GM23338 (cell line): ENCODE data around the gene SRSF9. TPM values are rescaled to one million over a fixed set of nuclear protein-coding genes. Genes with fewer than 3 reads are reported as not detected.

Source experiments
- ATAC-seq: fragments of 200-7000 bp; cut with Tn5 transposase; 3 replicates; pipeline ENCODE4 v1.9.1; 2020
- DNase-seq: peaks from one replicate; pipeline ENCODE4 v3.0.0-alpha.2; 2015; ENCODE audit warnings: low spot score
- H2AFZ ChIP-seq: fragments of 200-600 bp; sonication (generic); 2 replicates; pipeline ENCODE4 v1.8.0; 2016; ENCODE audit warnings: antibody characterized with exemption, mild to moderate bottlenecking, moderate library complexity
- H3F3A ChIP-seq: fragments of 200-600 bp; sonication (generic); replicated peaks from 2 replicates; pipeline ENCODE4 v1.8.0; 2017; ENCODE audit warnings: antibody characterized with exemption, mixed run types, low read depth
- H3K27ac ChIP-seq: fragments of 200-600 bp; sonication (generic); 2 replicates; pipeline ENCODE4 v1.6.1; 2016; ENCODE audit warnings: low read depth
- H3K27me3 ChIP-seq: fragments of 200-600 bp; sonication (generic); 2 replicates; pipeline ENCODE4 v1.8.0; 2016; ENCODE audit warnings: mild to moderate bottlenecking, mixed run types, moderate library complexity; ENCODE audit not compliant: insufficient read depth
- H3K36me3 ChIP-seq: fragments of 200-600 bp; sonication (generic); 2 replicates; pipeline ENCODE4 v1.8.0; 2016; ENCODE audit warnings: mild to moderate bottlenecking; ENCODE audit not compliant: insufficient read depth
- H3K4me1 ChIP-seq: fragments of 200-600 bp; sonication (generic); 2 replicates; pipeline ENCODE4 v1.8.0; 2016; ENCODE audit warnings: mild to moderate bottlenecking, moderate library complexity; ENCODE audit not compliant: insufficient read depth
- H3K4me2 ChIP-seq: fragments of 200-600 bp; sonication (generic); 2 replicates; pipeline ENCODE4 v1.7.1; 2017; ENCODE audit warnings: mixed run types
- H3K4me3 ChIP-seq: fragments of 200-600 bp; sonication (generic); 2 replicates; pipeline ENCODE4 v1.6.1; 2016; ENCODE audit warnings: mixed run types
- H3K79me2 ChIP-seq: fragments of 200-600 bp; sonication (generic); replicated peaks from 2 replicates; pipeline ENCODE4 v1.8.0; 2017; ENCODE audit warnings: mild to moderate bottlenecking; ENCODE audit not compliant: insufficient read depth
- H3K9me2 ChIP-seq: fragments of 200-600 bp; sonication (generic); 2 replicates; pipeline ENCODE4 v1.8.0; 2017; ENCODE audit not compliant: insufficient read depth
- H4K20me1 ChIP-seq: fragments of 200-600 bp; sonication (generic); replicated peaks from 2 replicates; pipeline ENCODE4 v1.8.0; 2017; ENCODE audit warnings: mild to moderate bottlenecking; ENCODE audit not compliant: insufficient read depth
- H3K27ac Mint-ChIP-seq: 2 replicates; pipeline ENCODE4 v1.8.0; 2020; ENCODE audit warnings: inconsistent platforms, mild to moderate bottlenecking, moderate library complexity, mixed read lengths
- H3K27me3 Mint-ChIP-seq: 3 replicates; pipeline ENCODE4 v1.8.0; 2022; ENCODE audit warnings: low read depth, mild to moderate bottlenecking, moderate library complexity, mixed read lengths, inconsistent platforms; ENCODE audit not compliant: insufficient read depth, poor library complexity
- H3K36me3 Mint-ChIP-seq: 3 replicates; pipeline ENCODE4 v1.8.0; 2021; ENCODE audit warnings: low read depth, mild to moderate bottlenecking, inconsistent platforms, moderate library complexity, mixed read lengths
- H3K4me1 Mint-ChIP-seq: 3 replicates; pipeline ENCODE4 v1.8.0; 2020; ENCODE audit warnings: mild to moderate bottlenecking, inconsistent platforms, mixed read lengths
- H3K4me3 Mint-ChIP-seq: 3 replicates; pipeline ENCODE4 v1.8.0; 2021; ENCODE audit warnings: moderate library complexity, mild to moderate bottlenecking, inconsistent platforms, mixed read lengths
- H3K9me3 Mint-ChIP-seq: 3 replicates; pipeline ENCODE4 v1.8.0; 2020; ENCODE audit warnings: moderate library complexity, mild to moderate bottlenecking, inconsistent platforms, mixed read lengths
- CREB1 ChIP-seq: fragments of 250-450 bp; sonication (Bioruptor Pico); IDR thresholded peaks from 2 replicates; pipeline ENCODE4 v1.5.0; 2020; ENCODE audit warnings: low read depth, mild to moderate bottlenecking, moderate library complexity
- JUNB ChIP-seq: IDR thresholded peaks from one replicate; pipeline ENCODE4 v1.6.1; 2016; ENCODE audit warnings: antibody characterized with exemption; ENCODE audit not compliant: unreplicated experiment
- NANOG ChIP-seq: IDR thresholded peaks from 2 replicates; pipeline ENCODE4 v1.6.1; 2016; ENCODE audit warnings: antibody characterized with exemption, borderline replicate concordance
- POLR2AphosphoS5 ChIP-seq: IDR thresholded peaks from 2 replicates; pipeline ENCODE4 v1.6.1; 2016; ENCODE audit warnings: antibody characterized with exemption, low read depth
- STAT1 ChIP-seq: IDR thresholded peaks from one replicate; pipeline ENCODE4 v1.6.1; 2016; ENCODE audit warnings: antibody characterized with exemption; ENCODE audit not compliant: unreplicated experiment
- polyA plus RNA-seq: library from polyadenylated mRNA; unstranded; fragments of >200 nt; fragmentation: Nextera tagmentation; extraction: Ambion mirVana; gene quantifications from 2 replicates; pipeline ENCODE4 v1.2.1, GENCODE V29; 2016
- total RNA-seq: library from RNA; depleted of rRNA; stranded (reverse); fragments of >200 nt; shearing (Covaris generic); gene quantifications from 2 replicates; pipeline ENCODE4 v1.2.3, GENCODE V29; 2014
- TF ChIP-seq, protein P1 (sequence below): IDR thresholded peaks from one replicate; pipeline ENCODE4 v1.6.1; 2018; ENCODE audit warnings: antibody characterized with exemption; ENCODE audit not compliant: unreplicated experiment
- TF ChIP-seq, protein P2 (sequence below): IDR thresholded peaks from 2 replicates; pipeline ENCODE4 v1.6.1; 2016; ENCODE audit warnings: antibody characterized with exemption
- TF ChIP-seq, protein P3 (sequence below), 2 experiments: fragments of 200-600 bp in 1 of 2; sonication (generic) in 1 of 2; conservative IDR thresholded peaks; 2 replicates each; pipeline versions ENCODE4 v1.5.1 to v1.6.1; 2016 to 2017; ENCODE audit warnings: antibody characterized with exemption in 2 of 2, low read depth in 2 of 2, mild to moderate bottlenecking in 2 of 2, moderate library complexity in 1 of 2
- TF ChIP-seq, protein P4 (sequence below): fragments of 250-450 bp; sonication (Bioruptor Pico); IDR thresholded peaks from 2 replicates; pipeline ENCODE4 v1.5.0; 2020; ENCODE audit warnings: mild to moderate bottlenecking, moderate library complexity

SRSF9 gene
- total and polyA plus RNA-seq, 2 experiments from 2014 or later, result 250 to 481 TPM

DNA sequence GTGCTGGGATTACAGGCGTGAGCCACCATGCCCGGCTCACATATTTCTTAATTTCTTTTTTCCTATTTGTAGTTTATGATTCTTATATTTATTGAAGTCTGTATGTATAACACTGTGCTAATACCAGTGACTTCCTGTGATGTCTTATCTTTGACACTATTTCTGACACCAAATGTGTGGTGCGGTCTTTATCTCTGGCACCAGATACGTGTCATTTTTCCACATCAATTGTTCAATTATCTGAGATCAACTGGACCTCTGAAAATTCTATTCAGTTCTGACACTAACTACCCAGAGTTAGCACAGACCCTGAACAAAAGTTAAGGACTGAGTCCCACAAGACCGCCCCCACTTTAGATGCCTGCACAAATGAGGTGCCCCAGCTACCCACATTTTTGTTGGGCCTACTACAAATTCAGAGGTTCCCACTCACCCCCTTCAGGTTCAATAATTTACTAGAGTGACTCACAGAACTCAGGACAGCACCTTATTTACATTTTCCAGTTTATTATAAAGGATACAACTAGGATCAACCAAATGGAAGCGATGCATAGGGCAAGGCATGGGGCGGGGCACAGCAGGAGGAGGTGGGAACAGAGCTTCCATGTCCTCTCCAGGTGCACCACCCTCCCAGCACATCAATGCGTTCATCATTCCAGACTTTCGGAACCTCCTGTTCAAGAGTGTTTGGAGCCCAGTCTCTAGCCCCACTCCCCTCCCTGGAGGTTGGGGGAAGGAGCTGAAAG lies 11.6 kb upstream of the SRSF9 start:
- ATAC-seq, result no peak
- H3K27ac ChIP-seq, result no peak overlapping the region
- Mint-ChIP-seq H3K27me3 (peaks cover 7% of the 10 kb centered on the region), H3K27ac (no peak overlapping the region), H3K4me1 (peaks cover 8% of the 10 kb centered on the region), H3K36me3 (no peaks in the 10 kb centered on the region), H3K9me3 (no peaks in the 10 kb centered on the region), H3K4me3 (no peak overlapping the region)
- H3K4me1 ChIP-seq, result no peaks in the 10 kb centered on the region; the same call in 1 of the 2 replicates
- no peaks in the 10 kb centered on the region for H3K9me2 ChIP-seq
- H3K27me3 ChIP-seq, result no peaks in the 10 kb centered on the region
- TF ChIP-seq, protein P1, sequence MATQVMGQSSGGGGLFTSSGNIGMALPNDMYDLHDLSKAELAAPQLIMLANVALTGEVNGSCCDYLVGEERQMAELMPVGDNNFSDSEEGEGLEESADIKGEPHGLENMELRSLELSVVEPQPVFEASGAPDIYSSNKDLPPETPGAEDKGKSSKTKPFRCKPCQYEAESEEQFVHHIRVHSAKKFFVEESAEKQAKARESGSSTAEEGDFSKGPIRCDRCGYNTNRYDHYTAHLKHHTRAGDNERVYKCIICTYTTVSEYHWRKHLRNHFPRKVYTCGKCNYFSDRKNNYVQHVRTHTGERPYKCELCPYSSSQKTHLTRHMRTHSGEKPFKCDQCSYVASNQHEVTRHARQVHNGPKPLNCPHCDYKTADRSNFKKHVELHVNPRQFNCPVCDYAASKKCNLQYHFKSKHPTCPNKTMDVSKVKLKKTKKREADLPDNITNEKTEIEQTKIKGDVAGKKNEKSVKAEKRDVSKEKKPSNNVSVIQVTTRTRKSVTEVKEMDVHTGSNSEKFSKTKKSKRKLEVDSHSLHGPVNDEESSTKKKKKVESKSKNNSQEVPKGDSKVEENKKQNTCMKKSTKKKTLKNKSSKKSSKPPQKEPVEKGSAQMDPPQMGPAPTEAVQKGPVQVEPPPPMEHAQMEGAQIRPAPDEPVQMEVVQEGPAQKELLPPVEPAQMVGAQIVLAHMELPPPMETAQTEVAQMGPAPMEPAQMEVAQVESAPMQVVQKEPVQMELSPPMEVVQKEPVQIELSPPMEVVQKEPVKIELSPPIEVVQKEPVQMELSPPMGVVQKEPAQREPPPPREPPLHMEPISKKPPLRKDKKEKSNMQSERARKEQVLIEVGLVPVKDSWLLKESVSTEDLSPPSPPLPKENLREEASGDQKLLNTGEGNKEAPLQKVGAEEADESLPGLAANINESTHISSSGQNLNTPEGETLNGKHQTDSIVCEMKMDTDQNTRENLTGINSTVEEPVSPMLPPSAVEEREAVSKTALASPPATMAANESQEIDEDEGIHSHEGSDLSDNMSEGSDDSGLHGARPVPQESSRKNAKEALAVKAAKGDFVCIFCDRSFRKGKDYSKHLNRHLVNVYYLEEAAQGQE, result no peak
- TF ChIP-seq POLR2AphosphoS5, result no peak
- no peaks in the 10 kb centered on the region for H3K79me2 ChIP-seq
- no peak overlapping the region for H3K4me2 ChIP-seq
- no peak overlapping the region for H3K4me3 ChIP-seq
- H4K20me1 ChIP-seq, result no peaks in the 10 kb centered on the region
- H3K36me3 ChIP-seq, result no peaks in the 10 kb centered on the region
- no peak for DNase-seq
- no peak overlapping the region for H2AFZ ChIP-seq
- no peaks in the 10 kb centered on the region for H3F3A ChIP-seq

DNA sequence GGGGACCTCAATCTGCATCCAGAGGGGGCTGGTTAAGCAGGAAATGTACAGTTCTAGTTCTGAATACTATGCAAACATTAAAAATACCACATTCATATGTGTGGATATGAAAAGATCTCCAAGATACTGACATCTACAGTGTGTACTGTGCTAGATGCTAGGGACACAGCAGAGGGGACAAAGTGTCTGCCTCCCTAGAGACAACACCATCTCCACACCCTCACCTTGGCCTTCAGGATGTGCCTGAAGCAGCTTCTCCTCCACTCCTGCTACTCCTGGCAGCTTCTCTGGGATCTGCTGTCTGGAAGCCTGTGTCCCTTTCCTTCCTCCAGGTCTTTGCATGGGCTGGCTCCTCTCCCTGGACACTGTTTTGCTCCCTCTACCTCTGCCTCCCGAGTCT lies 10.7 kb upstream of the SRSF9 start:
- 0 out of 2 replicates have a peak, but pooled peaks cover 4% of the 10 kb centered on the region for H4K20me1 ChIP-seq
- no peak overlapping the region for H3K27ac ChIP-seq
- no peaks in the 10 kb centered on the region for H3K36me3 ChIP-seq
- H3K9me3 Mint-ChIP-seq, result no peaks in the 10 kb centered on the region
- peaks cover 8% of the 10 kb centered on the region for H3K4me1 Mint-ChIP-seq
- H3F3A ChIP-seq, result no peaks in the 10 kb centered on the region
- no peak overlapping the region for H3K4me2 ChIP-seq
- ATAC-seq (no peak), DNase-seq (no peak)
- peaks cover 8% of the 10 kb centered on the region for H3K27me3 Mint-ChIP-seq
- no peaks in the 10 kb centered on the region for H3K36me3 Mint-ChIP-seq
- H3K9me2 ChIP-seq, result no peaks in the 10 kb centered on the region
- no peak overlapping the region for H3K4me3 ChIP-seq
- H3K27me3 ChIP-seq, result no peaks in the 10 kb centered on the region
- H3K79me2 ChIP-seq, result no peaks in the 10 kb centered on the region
- H2AFZ ChIP-seq, result no peak overlapping the region
- no peaks in the 10 kb centered on the region; the same call in 1 of the 2 replicates for H3K4me1 ChIP-seq
- no peak overlapping the region for H3K4me3 Mint-ChIP-seq
- no peak overlapping the region for H3K27ac Mint-ChIP-seq
- no peak for TF ChIP-seq JUNB
- TF ChIP-seq, protein P2, sequence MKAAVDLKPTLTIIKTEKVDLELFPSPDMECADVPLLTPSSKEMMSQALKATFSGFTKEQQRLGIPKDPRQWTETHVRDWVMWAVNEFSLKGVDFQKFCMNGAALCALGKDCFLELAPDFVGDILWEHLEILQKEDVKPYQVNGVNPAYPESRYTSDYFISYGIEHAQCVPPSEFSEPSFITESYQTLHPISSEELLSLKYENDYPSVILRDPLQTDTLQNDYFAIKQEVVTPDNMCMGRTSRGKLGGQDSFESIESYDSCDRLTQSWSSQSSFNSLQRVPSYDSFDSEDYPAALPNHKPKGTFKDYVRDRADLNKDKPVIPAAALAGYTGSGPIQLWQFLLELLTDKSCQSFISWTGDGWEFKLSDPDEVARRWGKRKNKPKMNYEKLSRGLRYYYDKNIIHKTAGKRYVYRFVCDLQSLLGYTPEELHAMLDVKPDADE, result no peak
- TF ChIP-seq NANOG, result no peak
- TF ChIP-seq, protein P3, sequence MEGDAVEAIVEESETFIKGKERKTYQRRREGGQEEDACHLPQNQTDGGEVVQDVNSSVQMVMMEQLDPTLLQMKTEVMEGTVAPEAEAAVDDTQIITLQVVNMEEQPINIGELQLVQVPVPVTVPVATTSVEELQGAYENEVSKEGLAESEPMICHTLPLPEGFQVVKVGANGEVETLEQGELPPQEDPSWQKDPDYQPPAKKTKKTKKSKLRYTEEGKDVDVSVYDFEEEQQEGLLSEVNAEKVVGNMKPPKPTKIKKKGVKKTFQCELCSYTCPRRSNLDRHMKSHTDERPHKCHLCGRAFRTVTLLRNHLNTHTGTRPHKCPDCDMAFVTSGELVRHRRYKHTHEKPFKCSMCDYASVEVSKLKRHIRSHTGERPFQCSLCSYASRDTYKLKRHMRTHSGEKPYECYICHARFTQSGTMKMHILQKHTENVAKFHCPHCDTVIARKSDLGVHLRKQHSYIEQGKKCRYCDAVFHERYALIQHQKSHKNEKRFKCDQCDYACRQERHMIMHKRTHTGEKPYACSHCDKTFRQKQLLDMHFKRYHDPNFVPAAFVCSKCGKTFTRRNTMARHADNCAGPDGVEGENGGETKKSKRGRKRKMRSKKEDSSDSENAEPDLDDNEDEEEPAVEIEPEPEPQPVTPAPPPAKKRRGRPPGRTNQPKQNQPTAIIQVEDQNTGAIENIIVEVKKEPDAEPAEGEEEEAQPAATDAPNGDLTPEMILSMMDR (conservative IDR thresholded peaks at IDR 0.05; ENCODE audit: low read depth in 2 of 2), result no peak
- no peak for TF ChIP-seq CREB1 (CRISPR knock-in tag)
- TF ChIP-seq, protein P4, sequence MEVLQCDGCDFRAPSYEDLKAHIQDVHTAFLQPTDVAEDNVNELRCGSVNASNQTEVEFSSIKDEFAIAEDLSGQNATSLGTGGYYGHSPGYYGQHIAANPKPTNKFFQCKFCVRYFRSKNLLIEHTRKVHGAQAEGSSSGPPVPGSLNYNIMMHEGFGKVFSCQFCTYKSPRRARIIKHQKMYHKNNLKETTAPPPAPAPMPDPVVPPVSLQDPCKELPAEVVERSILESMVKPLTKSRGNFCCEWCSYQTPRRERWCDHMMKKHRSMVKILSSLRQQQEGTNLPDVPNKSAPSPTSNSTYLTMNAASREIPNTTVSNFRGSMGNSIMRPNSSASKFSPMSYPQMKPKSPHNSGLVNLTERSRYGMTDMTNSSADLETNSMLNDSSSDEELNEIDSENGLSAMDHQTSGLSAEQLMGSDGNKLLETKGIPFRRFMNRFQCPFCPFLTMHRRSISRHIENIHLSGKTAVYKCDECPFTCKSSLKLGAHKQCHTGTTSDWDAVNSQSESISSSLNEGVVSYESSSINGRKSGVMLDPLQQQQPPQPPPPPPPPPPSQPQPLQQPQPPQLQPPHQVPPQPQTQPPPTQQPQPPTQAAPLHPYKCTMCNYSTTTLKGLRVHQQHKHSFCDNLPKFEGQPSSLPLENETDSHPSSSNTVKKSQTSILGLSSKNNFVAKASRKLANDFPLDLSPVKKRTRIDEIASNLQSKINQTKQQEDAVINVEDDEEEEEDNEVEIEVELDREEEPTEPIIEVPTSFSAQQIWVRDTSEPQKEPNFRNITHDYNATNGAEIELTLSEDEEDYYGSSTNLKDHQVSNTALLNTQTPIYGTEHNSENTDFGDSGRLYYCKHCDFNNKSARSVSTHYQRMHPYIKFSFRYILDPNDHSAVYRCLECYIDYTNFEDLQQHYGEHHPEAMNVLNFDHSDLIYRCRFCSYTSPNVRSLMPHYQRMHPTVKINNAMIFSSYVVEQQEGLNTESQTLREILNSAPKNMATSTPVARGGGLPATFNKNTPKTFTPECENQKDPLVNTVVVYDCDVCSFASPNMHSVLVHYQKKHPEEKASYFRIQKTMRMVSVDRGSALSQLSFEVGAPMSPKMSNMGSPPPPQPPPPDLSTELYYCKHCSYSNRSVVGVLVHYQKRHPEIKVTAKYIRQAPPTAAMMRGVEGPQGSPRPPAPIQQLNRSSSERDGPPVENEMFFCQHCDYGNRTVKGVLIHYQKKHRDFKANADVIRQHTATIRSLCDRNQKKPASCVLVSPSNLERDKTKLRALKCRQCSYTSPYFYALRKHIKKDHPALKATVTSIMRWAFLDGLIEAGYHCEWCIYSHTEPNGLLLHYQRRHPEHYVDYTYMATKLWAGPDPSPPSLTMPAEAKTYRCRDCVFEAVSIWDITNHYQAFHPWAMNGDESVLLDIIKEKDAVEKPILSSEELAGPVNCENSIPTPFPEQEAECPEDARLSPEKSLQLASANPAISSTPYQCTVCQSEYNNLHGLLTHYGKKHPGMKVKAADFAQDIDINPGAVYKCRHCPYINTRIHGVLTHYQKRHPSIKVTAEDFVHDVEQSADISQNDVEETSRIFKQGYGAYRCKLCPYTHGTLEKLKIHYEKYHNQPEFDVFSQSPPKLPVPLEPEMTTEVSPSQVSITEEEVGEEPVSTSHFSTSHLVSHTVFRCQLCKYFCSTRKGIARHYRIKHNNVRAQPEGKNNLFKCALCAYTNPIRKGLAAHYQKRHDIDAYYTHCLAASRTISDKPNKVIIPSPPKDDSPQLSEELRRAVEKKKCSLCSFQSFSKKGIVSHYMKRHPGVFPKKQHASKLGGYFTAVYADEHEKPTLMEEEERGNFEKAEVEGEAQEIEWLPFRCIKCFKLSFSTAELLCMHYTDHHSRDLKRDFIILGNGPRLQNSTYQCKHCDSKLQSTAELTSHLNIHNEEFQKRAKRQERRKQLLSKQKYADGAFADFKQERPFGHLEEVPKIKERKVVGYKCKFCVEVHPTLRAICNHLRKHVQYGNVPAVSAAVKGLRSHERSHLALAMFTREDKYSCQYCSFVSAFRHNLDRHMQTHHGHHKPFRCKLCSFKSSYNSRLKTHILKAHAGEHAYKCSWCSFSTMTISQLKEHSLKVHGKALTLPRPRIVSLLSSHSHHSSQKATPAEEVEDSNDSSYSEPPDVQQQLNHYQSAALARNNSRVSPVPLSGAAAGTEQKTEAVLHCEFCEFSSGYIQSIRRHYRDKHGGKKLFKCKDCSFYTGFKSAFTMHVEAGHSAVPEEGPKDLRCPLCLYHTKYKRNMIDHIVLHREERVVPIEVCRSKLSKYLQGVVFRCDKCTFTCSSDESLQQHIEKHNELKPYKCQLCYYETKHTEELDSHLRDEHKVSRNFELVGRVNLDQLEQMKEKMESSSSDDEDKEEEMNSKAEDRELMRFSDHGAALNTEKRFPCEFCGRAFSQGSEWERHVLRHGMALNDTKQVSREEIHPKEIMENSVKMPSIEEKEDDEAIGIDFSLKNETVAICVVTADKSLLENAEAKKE (CRISPR knock-in tag), result no peak
- no peak for TF ChIP-seq STAT1
